Natural killer cell (primary cell): Measurements from ENCODE around the gene C7. TPM values are rescaled to one million over a fixed set of nuclear protein-coding genes. Genes with fewer than 3 reads are reported as not detected.

ENCODE experiments used
- ATAC-seq, 3 donors: fragments of 150-1000 bp in 2 of 3; fragments of 200-7000 bp in 1 of 3; cut with Tn5 transposase; 1 replicate in 1 of 3; 2 replicates in 2 of 3; pipeline ENCODE4 v1.10.0; 2021; ENCODE audit warnings: mild to moderate bottlenecking in 2 of 3, moderate library complexity in 2 of 3
- DNase-seq, 2 donors: peaks; one replicate each; pipeline versions ENCODE4 v3.0.0 to v3.0.0-alpha.2; 2013 to 2021; ENCODE audit warnings: mixed read lengths in 1 of 2
- H3K27ac ChIP-seq: one replicate; pipeline ENCODE4 v1.5.1; 2013; ENCODE audit warnings: mild to moderate bottlenecking, low read length
- H3K27me3 ChIP-seq: one replicate; pipeline ENCODE4 v1.6.1; 2013; ENCODE audit warnings: low read length; ENCODE audit not compliant: control insufficient read depth, insufficient read depth
- H3K36me3 ChIP-seq: one replicate; pipeline ENCODE4 v1.6.1; 2013; ENCODE audit warnings: low read length; ENCODE audit not compliant: control insufficient read depth, insufficient read depth
- H3K4me1 ChIP-seq: one replicate; pipeline ENCODE4 v1.6.1; 2013; ENCODE audit warnings: low read length; ENCODE audit not compliant: control insufficient read depth, insufficient read depth
- H3K4me3 ChIP-seq: one replicate; pipeline ENCODE4 v1.5.1; 2013; ENCODE audit warnings: low read length
- H3K9me3 ChIP-seq: one replicate; pipeline ENCODE4 v1.6.1; 2013; ENCODE audit warnings: low read length; ENCODE audit not compliant: control insufficient read depth, insufficient read depth
- H3K27ac Mint-ChIP-seq, 2 donors: one replicate each; pipeline ENCODE4 v1.8.0; 2022; ENCODE audit warnings: mild to moderate bottlenecking in 2 of 2, mixed read lengths in 2 of 2, moderate library complexity in 1 of 2
- H3K27me3 Mint-ChIP-seq, 2 donors: one replicate each; pipeline ENCODE4 v1.8.0; 2022; ENCODE audit warnings: low read depth in 2 of 2, mixed read lengths in 2 of 2
- H3K36me3 Mint-ChIP-seq: one replicate; pipeline ENCODE4 v1.8.0; 2022; ENCODE audit warnings: mixed read lengths
- H3K4me1 Mint-ChIP-seq, 2 donors: one replicate each; pipeline ENCODE4 v1.8.0; 2022; ENCODE audit warnings: mixed read lengths in 2 of 2
- H3K4me3 Mint-ChIP-seq: one replicate; pipeline ENCODE4 v1.8.0; 2022; ENCODE audit warnings: mild to moderate bottlenecking, moderate library complexity, mixed read lengths
- H3K9me3 Mint-ChIP-seq, 2 donors: one replicate each; pipeline ENCODE4 v1.8.0; 2022; ENCODE audit warnings: mixed read lengths in 2 of 2
- WGBS: methylation state at CpG from one replicate; pipeline ENCODE4 v1.1.7; 2013; ENCODE audit warnings: missing lambda C conversion rate; ENCODE audit not compliant: insufficient coverage; 5-methylcytosine and 5-hydroxymethylcytosine counted together
- intact Hi-C: fragments of 100-400 bp; cut with micrococcal nuclease; formaldehyde crosslinking; loops from one replicate; pipeline ENCODE4 v1.14.2; 2022
- total RNA-seq, 4 donors: library from RNA; stranded (reverse); fragments of 120-200 nt in 1 of 4; gene quantifications; one replicate each; pipeline versions ENCODE4 v1.2.3 to v1.2.4, GENCODE V29; 2013 to 2022
- TF ChIP-seq, protein P1 (sequence below): fragments of 200-600 bp; IDR thresholded peaks from one replicate; pipeline ENCODE4 v1.8.0; 2022; ENCODE audit warnings: antibody characterized with exemption

C7 gene
- total RNA-seq, 3 donors from 2014 or later (not counting 1 experiment from before 2014, with no cell fraction given), result not detected

DNA sequence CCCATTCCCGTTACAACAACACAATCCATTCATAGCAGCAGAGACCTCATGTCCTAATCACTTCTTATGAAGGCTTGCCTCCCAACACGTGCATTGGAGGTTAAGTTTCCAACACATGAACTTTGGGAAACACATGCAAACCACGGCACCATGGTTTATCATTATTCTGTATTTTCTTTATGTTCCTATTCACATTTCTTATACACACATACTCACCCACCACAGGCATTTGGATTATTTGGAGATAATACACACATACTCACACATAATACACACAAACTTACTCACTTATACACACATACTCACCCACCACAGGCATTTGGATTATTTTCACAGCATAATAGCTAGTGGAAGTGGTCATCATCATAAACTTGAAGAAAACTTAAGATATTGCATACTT lies 75.6 kb downstream of the C7 start:
- Histone ChIP-seq H3K4me1 (no peaks in the 10 kb centered on the region), H3K27me3 (no peaks in the 10 kb centered on the region), H3K9me3 (no peaks in the 10 kb centered on the region), H3K4me3 (no peak overlapping the region), H3K27ac (no peak overlapping the region), H3K36me3 (no peaks in the 10 kb centered on the region)
- peaks cover 0 to 5% of the 10 kb centered on the region in 2 donors for H3K27me3 Mint-ChIP-seq
- H3K36me3 Mint-ChIP-seq, result no peaks in the 10 kb centered on the region
- no peak overlapping the region for H3K4me3 Mint-ChIP-seq
- DNase-seq (no peak), ATAC-seq (no peak)
- H3K9me3 Mint-ChIP-seq, result peaks cover 0 to 4% of the 10 kb centered on the region in 2 donors
- 87% methylated on average over 3 of the region's 3 CpGs for WGBS
- intact Hi-C loops, result no loop called here
- H3K27ac Mint-ChIP-seq, result no peak overlapping the region
- no peaks in the 10 kb centered on the region for H3K4me1 Mint-ChIP-seq
- TF ChIP-seq, protein P1, sequence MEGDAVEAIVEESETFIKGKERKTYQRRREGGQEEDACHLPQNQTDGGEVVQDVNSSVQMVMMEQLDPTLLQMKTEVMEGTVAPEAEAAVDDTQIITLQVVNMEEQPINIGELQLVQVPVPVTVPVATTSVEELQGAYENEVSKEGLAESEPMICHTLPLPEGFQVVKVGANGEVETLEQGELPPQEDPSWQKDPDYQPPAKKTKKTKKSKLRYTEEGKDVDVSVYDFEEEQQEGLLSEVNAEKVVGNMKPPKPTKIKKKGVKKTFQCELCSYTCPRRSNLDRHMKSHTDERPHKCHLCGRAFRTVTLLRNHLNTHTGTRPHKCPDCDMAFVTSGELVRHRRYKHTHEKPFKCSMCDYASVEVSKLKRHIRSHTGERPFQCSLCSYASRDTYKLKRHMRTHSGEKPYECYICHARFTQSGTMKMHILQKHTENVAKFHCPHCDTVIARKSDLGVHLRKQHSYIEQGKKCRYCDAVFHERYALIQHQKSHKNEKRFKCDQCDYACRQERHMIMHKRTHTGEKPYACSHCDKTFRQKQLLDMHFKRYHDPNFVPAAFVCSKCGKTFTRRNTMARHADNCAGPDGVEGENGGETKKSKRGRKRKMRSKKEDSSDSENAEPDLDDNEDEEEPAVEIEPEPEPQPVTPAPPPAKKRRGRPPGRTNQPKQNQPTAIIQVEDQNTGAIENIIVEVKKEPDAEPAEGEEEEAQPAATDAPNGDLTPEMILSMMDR, result no peak

DNA sequence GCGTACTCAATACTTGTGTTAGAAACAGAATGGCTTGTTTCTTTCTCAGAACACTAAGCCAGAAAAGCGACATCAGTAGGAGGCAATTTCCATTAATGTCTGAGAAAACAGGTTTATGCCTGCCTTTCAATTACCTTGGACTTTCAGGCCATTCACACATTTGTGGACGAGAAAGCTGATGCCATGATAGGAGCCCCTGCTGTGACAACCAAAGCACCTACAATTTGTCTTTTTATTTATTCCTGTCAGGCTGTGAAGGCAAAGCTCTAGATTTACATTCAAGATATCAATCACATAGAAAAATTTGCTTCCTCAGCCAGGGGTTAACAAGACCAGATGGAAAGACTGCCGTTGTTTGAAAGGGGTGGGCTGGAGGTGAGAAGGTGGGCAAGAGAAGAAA lies 76.2 kb downstream of the C7 start:
- peaks cover 0 to 5% of the 10 kb centered on the region in 2 donors for H3K27me3 Mint-ChIP-seq
- H3K27ac ChIP-seq, result no peak overlapping the region
- no peaks in the 10 kb centered on the region for H3K4me1 Mint-ChIP-seq
- ATAC-seq (no peak), DNase-seq (no peak)
- no peak overlapping the region for H3K4me3 Mint-ChIP-seq
- H3K9me3 ChIP-seq, result no peaks in the 10 kb centered on the region
- H3K36me3 ChIP-seq, result no peaks in the 10 kb centered on the region
- H3K27ac Mint-ChIP-seq, result no peak overlapping the region
- no peaks in the 10 kb centered on the region for H3K36me3 Mint-ChIP-seq
- no peak overlapping the region for H3K4me3 ChIP-seq
- intact Hi-C loops, result no loop called here
- TF ChIP-seq, protein P1, result no peak
- H3K27me3 ChIP-seq, result no peaks in the 10 kb centered on the region
- no peaks in the 10 kb centered on the region for H3K4me1 ChIP-seq
- WGBS, result 63% methylated on average over 4 of the region's 4 CpGs
- peaks cover 0 to 4% of the 10 kb centered on the region in 2 donors for H3K9me3 Mint-ChIP-seq

DNA sequence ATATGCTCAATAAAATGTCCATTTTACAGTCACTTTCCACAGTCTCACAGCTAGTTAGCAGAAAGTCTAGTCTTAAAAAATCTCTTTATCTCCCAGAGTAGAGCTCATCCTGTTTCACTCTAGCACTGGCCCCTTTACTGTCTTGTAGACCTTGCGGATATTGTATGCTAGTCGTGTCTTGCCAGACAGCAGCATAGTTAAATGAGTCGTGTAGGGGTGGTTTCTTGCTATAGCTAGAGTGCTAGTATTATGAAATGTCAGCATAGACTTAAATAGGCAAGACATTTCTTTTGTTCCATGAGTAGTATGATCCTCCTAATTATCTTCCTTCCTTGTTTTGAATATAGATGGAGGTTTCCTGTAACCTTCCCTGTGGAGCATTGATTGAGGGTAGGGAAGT lies 77.4 kb downstream of the C7 start:
- H3K27ac Mint-ChIP-seq, result no peak overlapping the region
- DNase-seq, result no peak
- no peaks in the 10 kb centered on the region for H3K36me3 Mint-ChIP-seq
- TF ChIP-seq, protein P1, result no peak
- 78% methylated on average over 3 of the region's 3 CpGs for WGBS
- Histone ChIP-seq H3K4me1 (no peaks in the 10 kb centered on the region), H3K27me3 (no peaks in the 10 kb centered on the region), H3K36me3 (no peaks in the 10 kb centered on the region), H3K4me3 (no peak overlapping the region), H3K9me3 (no peaks in the 10 kb centered on the region), H3K27ac (no peak overlapping the region)
- ATAC-seq, result no peak
- peaks cover 0 to 5% of the 10 kb centered on the region in 2 donors for H3K27me3 Mint-ChIP-seq
- no peak overlapping the region for H3K4me3 Mint-ChIP-seq
- intact Hi-C loops, result no loop called here
- peaks cover 0 to 2% of the 10 kb centered on the region in 2 donors for H3K9me3 Mint-ChIP-seq
- no peaks in the 10 kb centered on the region for H3K4me1 Mint-ChIP-seq

- Histone ChIP-seq H3K9me3 (no peaks in the 10 kb centered on the region), H3K4me3 (no peak overlapping the region), H3K27ac (no peak overlapping the region), H3K27me3 (no peaks in the 10 kb centered on the region), H3K36me3 (no peaks in the 10 kb centered on the region), H3K4me1 (no peaks in the 10 kb centered on the region)
- intact Hi-C loops, result no loop called here
- Mint-ChIP-seq H3K4me3 (no peak overlapping the region), H3K4me1 (no peaks in the 10 kb centered on the region), H3K9me3 (peaks cover 0 to 2% of the 10 kb centered on the region in 2 donors), H3K36me3 (no peaks in the 10 kb centered on the region), H3K27ac (no peak overlapping the region), H3K27me3 (peaks cover 0 to 5% of the 10 kb centered on the region in 2 donors)
- DNase-seq (no peak), ATAC-seq (no peak)
- TF ChIP-seq, protein P1, result no peak
Observed at GRCh38 chr5:40987349-40987748, 78.1 kb downstream of the C7 start.
